Measurements from ENCODE around the gene CAMK2A.

The CAMK2A gene

DNA sequence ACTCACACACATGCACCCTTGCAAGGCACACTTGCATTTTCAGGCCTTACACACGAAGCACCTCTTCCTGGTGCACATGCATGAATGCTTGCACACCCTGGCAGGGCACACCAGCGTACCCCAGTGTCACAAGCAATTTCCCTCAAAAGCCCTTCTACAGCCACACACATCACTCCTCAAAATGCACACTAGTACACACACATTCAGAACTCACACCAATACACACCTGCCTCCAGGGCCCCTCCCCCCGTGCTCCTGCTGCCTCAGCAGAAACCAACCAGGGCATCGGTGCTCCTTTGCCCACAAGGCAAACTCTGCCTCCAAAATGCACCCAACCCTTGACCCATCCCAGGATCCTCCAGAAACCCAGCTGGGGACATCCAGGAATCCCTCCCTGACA, 1.2 kb downstream of the CAMK2A start:
- DNase-seq (ENCODE audit: low read depth in 1 of 2, low spot score in 1 of 2), result no peak
- H3K27ac ChIP-seq (replicated peaks), result no peak overlapping the region
- peaks cover 2% of the 10 kb centered on the region for H3K27me3 ChIP-seq (ENCODE audit: insufficient read depth, poor library complexity, severe bottlenecking)
- no peak overlapping the region for H3K4me3 ChIP-seq (replicated peaks; ENCODE audit: insufficient read depth, low read length)
- no peak for TF ChIP-seq SPI1 (IDR thresholded peaks at IDR 0.05; ENCODE audit: borderline replicate concordance, low read depth)
- TF ChIP-seq POLR2AphosphoS5 (IDR thresholded peaks at IDR 0.05; ENCODE audit: low read depth), result no peak
- TF ChIP-seq, protein P1, sequence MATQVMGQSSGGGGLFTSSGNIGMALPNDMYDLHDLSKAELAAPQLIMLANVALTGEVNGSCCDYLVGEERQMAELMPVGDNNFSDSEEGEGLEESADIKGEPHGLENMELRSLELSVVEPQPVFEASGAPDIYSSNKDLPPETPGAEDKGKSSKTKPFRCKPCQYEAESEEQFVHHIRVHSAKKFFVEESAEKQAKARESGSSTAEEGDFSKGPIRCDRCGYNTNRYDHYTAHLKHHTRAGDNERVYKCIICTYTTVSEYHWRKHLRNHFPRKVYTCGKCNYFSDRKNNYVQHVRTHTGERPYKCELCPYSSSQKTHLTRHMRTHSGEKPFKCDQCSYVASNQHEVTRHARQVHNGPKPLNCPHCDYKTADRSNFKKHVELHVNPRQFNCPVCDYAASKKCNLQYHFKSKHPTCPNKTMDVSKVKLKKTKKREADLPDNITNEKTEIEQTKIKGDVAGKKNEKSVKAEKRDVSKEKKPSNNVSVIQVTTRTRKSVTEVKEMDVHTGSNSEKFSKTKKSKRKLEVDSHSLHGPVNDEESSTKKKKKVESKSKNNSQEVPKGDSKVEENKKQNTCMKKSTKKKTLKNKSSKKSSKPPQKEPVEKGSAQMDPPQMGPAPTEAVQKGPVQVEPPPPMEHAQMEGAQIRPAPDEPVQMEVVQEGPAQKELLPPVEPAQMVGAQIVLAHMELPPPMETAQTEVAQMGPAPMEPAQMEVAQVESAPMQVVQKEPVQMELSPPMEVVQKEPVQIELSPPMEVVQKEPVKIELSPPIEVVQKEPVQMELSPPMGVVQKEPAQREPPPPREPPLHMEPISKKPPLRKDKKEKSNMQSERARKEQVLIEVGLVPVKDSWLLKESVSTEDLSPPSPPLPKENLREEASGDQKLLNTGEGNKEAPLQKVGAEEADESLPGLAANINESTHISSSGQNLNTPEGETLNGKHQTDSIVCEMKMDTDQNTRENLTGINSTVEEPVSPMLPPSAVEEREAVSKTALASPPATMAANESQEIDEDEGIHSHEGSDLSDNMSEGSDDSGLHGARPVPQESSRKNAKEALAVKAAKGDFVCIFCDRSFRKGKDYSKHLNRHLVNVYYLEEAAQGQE (IDR thresholded peaks at IDR 0.05; ENCODE audit: insufficient replicate concordance, low read depth), result no peak
- no peak for TF ChIP-seq GABPA (IDR thresholded peaks at IDR 0.05; ENCODE audit: low read depth)
- TF ChIP-seq, protein P2, sequence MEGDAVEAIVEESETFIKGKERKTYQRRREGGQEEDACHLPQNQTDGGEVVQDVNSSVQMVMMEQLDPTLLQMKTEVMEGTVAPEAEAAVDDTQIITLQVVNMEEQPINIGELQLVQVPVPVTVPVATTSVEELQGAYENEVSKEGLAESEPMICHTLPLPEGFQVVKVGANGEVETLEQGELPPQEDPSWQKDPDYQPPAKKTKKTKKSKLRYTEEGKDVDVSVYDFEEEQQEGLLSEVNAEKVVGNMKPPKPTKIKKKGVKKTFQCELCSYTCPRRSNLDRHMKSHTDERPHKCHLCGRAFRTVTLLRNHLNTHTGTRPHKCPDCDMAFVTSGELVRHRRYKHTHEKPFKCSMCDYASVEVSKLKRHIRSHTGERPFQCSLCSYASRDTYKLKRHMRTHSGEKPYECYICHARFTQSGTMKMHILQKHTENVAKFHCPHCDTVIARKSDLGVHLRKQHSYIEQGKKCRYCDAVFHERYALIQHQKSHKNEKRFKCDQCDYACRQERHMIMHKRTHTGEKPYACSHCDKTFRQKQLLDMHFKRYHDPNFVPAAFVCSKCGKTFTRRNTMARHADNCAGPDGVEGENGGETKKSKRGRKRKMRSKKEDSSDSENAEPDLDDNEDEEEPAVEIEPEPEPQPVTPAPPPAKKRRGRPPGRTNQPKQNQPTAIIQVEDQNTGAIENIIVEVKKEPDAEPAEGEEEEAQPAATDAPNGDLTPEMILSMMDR (IDR thresholded peaks at IDR 0.05; ENCODE audit: insufficient read depth, low read length), result no peak

DNA sequence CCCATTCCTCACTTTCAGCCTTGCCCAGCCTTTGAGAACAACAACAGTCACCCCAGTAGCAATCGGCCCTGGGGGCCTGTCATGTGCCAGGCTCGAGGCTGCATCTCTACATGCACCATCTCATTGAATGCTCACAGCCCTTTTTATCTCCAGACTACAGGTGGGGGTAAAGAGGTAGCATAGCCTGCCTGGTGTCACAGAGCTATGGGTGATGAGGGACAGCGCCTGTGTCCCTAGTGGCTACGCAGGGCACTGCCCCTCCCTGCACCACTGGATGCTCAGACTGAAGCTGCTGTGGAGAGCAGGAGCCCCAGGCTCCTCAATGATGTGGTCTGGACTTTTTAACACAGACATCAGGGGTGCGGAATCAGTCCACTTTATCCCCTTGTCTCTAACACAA, 2.8 kb downstream of the CAMK2A start:
- H3K4me3 ChIP-seq (replicated peaks; ENCODE audit: insufficient read depth, low read length), result no peak overlapping the region
- peaks cover under 1% of the 10 kb centered on the region for H3K27me3 ChIP-seq (ENCODE audit: insufficient read depth, poor library complexity, severe bottlenecking)
- TF ChIP-seq GABPA (IDR thresholded peaks at IDR 0.05; ENCODE audit: low read depth) (no peak), SPI1 (IDR thresholded peaks at IDR 0.05; ENCODE audit: borderline replicate concordance, low read depth) (no peak)
- TF ChIP-seq, protein P2 (IDR thresholded peaks at IDR 0.05; ENCODE audit: insufficient read depth, low read length), result peak; percentile 59
- no peak for DNase-seq (ENCODE audit: low read depth in 1 of 2, low spot score in 1 of 2)
- no peak overlapping the region for H3K27ac ChIP-seq (replicated peaks)

DNA sequence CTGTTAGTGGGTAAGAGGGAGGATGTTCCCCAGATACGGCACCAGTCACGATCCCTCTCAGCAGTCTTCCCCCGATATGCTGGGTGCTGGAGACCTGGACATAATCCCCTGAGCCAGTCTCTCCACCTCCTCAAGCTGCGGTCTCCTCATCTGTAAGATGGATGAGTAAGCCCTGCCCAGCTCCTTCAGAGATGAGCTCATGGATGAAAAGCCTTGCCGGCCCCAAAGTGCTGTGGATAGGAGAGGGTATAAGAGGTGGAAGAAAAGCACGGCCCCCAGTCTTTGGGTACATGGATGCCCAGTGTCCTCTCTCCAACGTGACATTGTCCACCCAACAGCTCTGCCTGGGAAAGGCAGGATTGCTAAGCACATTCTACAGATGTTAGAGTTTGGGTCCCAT, 4.5 kb downstream of the CAMK2A start:
- no peak for DNase-seq (ENCODE audit: low read depth in 1 of 2, low spot score in 1 of 2)
- no peak overlapping the region for H3K27ac ChIP-seq (replicated peaks)
- TF ChIP-seq, protein P2 (IDR thresholded peaks at IDR 0.05; ENCODE audit: insufficient read depth, low read length), result no peak
- TF ChIP-seq GABPA (IDR thresholded peaks at IDR 0.05; ENCODE audit: low read depth), result no peak
- TF ChIP-seq, protein P1 (IDR thresholded peaks at IDR 0.05; ENCODE audit: insufficient replicate concordance, low read depth), result no peak
- H3K27me3 ChIP-seq (ENCODE audit: insufficient read depth, poor library complexity, severe bottlenecking), result peaks cover 3% of the 10 kb centered on the region
- no peak overlapping the region for H3K4me3 ChIP-seq (replicated peaks; ENCODE audit: insufficient read depth, low read length)

DNA sequence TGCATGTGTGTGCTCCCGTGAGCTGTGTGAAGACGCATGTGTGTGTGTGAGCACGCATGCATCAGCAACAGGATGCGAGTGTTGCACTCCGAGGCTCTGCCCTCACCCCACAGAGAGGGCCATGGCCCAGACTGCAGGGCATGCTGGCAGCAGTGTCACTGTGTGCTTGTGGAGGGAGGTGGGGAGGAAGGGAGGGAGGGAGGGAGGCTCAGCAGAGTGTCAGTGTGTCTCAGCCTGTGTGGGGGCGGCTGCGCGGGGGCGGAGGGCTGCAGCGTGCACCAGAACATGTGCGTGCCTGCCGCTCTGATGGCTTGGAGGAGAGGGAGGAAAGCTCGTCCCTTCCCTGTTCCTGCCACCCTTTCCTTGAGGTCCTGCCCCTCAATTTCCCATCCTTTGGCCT, 5.3 kb downstream of the CAMK2A start:
- H3K27me3 ChIP-seq (ENCODE audit: insufficient read depth, poor library complexity, severe bottlenecking), result peaks cover 5% of the 10 kb centered on the region
- no peak overlapping the region for H3K4me3 ChIP-seq (replicated peaks; ENCODE audit: insufficient read depth, low read length)
- DNase-seq (ENCODE audit: low read depth in 1 of 2, low spot score in 1 of 2), result no peak
- no peak overlapping the region for H3K27ac ChIP-seq (replicated peaks)
- TF ChIP-seq SPI1 (IDR thresholded peaks at IDR 0.05; ENCODE audit: borderline replicate concordance, low read depth) (no peak), GABPA (IDR thresholded peaks at IDR 0.05; ENCODE audit: low read depth) (no peak), POLR2AphosphoS5 (IDR thresholded peaks at IDR 0.05; ENCODE audit: low read depth) (no peak)
- TF ChIP-seq, protein P2 (IDR thresholded peaks at IDR 0.05; ENCODE audit: insufficient read depth, low read length), result no peak
- TF ChIP-seq, protein P1 (IDR thresholded peaks at IDR 0.05; ENCODE audit: insufficient replicate concordance, low read depth), result no peak
